Measurements from ENCODE around the gene SOS1. TPM values are rescaled to one million over a fixed set of nuclear protein-coding genes. Genes with fewer than 3 reads are reported as not detected.

SOS1 gene
- polyA plus RNA-seq, 1 of the 3 experiments (the other 2 are of a cell fraction) = 12.8 TPM

GRCh38 chr2:39093218-39093898, 27.5 kb downstream of the SOS1 start:
- Histone ChIP-seq H3K9me3 (no peaks in the 10 kb centered on the region), H3K4me2 (no peak overlapping the region)
- 73% methylated on average over 3 of the region's 3 CpGs for WGBS (ENCODE audit: low lambda C conversion rate)

GRCh38 chr2:39091543-39091942, 29.3 kb downstream of the SOS1 start:
- Histone ChIP-seq H3K9me2 (no peaks in the 10 kb centered on the region), H2AFZ (ENCODE audit: low read depth) (no peak overlapping the region), H3K79me2 (ENCODE audit: insufficient read depth) (peaks cover 96% of the 10 kb centered on the region), H3K27ac (ENCODE audit: low read depth in 2 of 2, low read length in 1 of 2) (no peak overlapping the region), H3K9ac (no peak overlapping the region), H3K4me2 (no peak overlapping the region), H3K4me1 (ENCODE audit: control insufficient read depth in 1 of 2, insufficient read depth in 2 of 2, low read depth in 1 of 2, low read length in 1 of 2) (peaks cover 0 to 5% of the 10 kb centered on the region in 2 experiments; a peak in 2 of 4 replicates), H3F3A (replicated peaks; ENCODE audit: insufficient read depth) (no peaks in the 10 kb centered on the region), H4K20me1 (ENCODE audit: insufficient read depth) (peaks cover 18% of the 10 kb centered on the region), H3K27me3 (ENCODE audit: insufficient read depth) (no peaks in the 10 kb centered on the region), H3K9me3 (no peaks in the 10 kb centered on the region), H3K36me3 (replicated peaks in 1 of 2; ENCODE audit: control insufficient read depth in 1 of 2, insufficient read depth in 2 of 2, low read length in 1 of 2) (peaks cover 2 to 6% of the 10 kb centered on the region in 2 experiments), H3K4me3 (ENCODE audit: low read depth in 2 of 2, low read length in 1 of 2) (no peak overlapping the region)
- no peak for TF ChIP-seq USF1 (IDR thresholded peaks at IDR 0.05; ENCODE audit: borderline replicate concordance, low read depth)
- CTCF ChIA-PET = interaction anchor here (1.2 kb wide), 1 partner anchor 33 kb away, joined by 3 read pairs; no protein-coding TSS in a partner anchor
- DNase-seq = no peak
- POLR2A ChIA-PET = no interaction called here
- 97% methylated on average over 4 of the region's 4 CpGs for WGBS (ENCODE audit: low lambda C conversion rate)

More at GRCh38 chr2:39093218-39093898, 27.5 kb downstream of the SOS1 start:
- DNase-seq = peak; percentile 58
- H3K9ac ChIP-seq = no peak overlapping the region
- peaks cover 30% of the 10 kb centered on the region for H4K20me1 ChIP-seq (ENCODE audit: insufficient read depth)
- H3K4me1 ChIP-seq (ENCODE audit: control insufficient read depth in 1 of 2, insufficient read depth in 2 of 2, low read depth in 1 of 2, low read length in 1 of 2) = peaks cover 5 to 8% of the 10 kb centered on the region in 2 experiments
- ChIA-PET CTCF (no interaction called here), POLR2A (no interaction called here)
- H3K4me3 ChIP-seq (ENCODE audit: low read depth in 2 of 2, low read length in 1 of 2) = no peak overlapping the region
- TF ChIP-seq GATA2 (CRISPR knock-in tag; IDR thresholded peaks at IDR 0.05) (peak; percentile 79), FOXM1 (IDR thresholded peaks at IDR 0.05; ENCODE audit: low read depth) (no peak), EP300 (IDR thresholded peaks at IDR 0.05; ENCODE audit: borderline replicate concordance in 1 of 2, low read depth in 1 of 2, low read length in 1 of 2) (peak in 1 of 2 experiments; percentile 28; a peak in 1 of 4 replicates), RCOR1 (IDR thresholded peaks at IDR 0.05; ENCODE audit: low read length) (peak; percentile 54; the same call in 1 of the 2 replicates)
- peaks cover 2 to 6% of the 10 kb centered on the region in 2 experiments for H3K36me3 ChIP-seq (replicated peaks in 1 of 2; ENCODE audit: control insufficient read depth in 1 of 2, insufficient read depth in 2 of 2, low read length in 1 of 2)
- peaks cover 99% of the 10 kb centered on the region for H3K79me2 ChIP-seq (ENCODE audit: insufficient read depth)
- H3K27ac ChIP-seq (ENCODE audit: low read depth in 2 of 2, low read length in 1 of 2) = no peak overlapping the region
- no peaks in the 10 kb centered on the region for H3F3A ChIP-seq (replicated peaks; ENCODE audit: insufficient read depth)
- H3K27me3 ChIP-seq (ENCODE audit: insufficient read depth) = no peaks in the 10 kb centered on the region
- no peaks in the 10 kb centered on the region for H3K9me2 ChIP-seq
- H2AFZ ChIP-seq (ENCODE audit: low read depth) = no peak overlapping the region

- Histone ChIP-seq H3K4me3 (ENCODE audit: low read depth in 2 of 2, low read length in 1 of 2) (no peak overlapping the region), H3K4me2 (no peak overlapping the region), H3K9me2 (no peaks in the 10 kb centered on the region), H3K79me2 (ENCODE audit: insufficient read depth) (peaks cover 96% of the 10 kb centered on the region), H3K9ac (no peak overlapping the region), H3K9me3 (no peaks in the 10 kb centered on the region), H3K4me1 (ENCODE audit: control insufficient read depth in 1 of 2, insufficient read depth in 2 of 2, low read depth in 1 of 2, low read length in 1 of 2) (peaks cover 0 to 5% of the 10 kb centered on the region in 2 experiments; a peak in 2 of 4 replicates), H3F3A (replicated peaks; ENCODE audit: insufficient read depth) (no peaks in the 10 kb centered on the region), H3K27me3 (ENCODE audit: insufficient read depth) (no peaks in the 10 kb centered on the region), H4K20me1 (ENCODE audit: insufficient read depth) (peaks cover 19% of the 10 kb centered on the region), H2AFZ (ENCODE audit: low read depth) (no peak overlapping the region), H3K36me3 (replicated peaks in 1 of 2; ENCODE audit: control insufficient read depth in 1 of 2, insufficient read depth in 2 of 2, low read length in 1 of 2) (peaks cover 2 to 3% of the 10 kb centered on the region in 2 experiments), H3K27ac (ENCODE audit: low read depth in 2 of 2, low read length in 1 of 2) (no peak overlapping the region)
- TF ChIP-seq RCOR1 (IDR thresholded peaks at IDR 0.05; ENCODE audit: low read length) (no peak), POLR2AphosphoS5 (IDR thresholded peaks at IDR 0.05; ENCODE audit: low read depth, low read length) (no peak), SIN3A (IDR thresholded peaks at IDR 0.05; ENCODE audit: borderline replicate concordance, low read depth, low read length) (no peak), CTCF (IDR thresholded peaks at IDR 0.05) (no peak), USF2 (IDR thresholded peaks at IDR 0.05; ENCODE audit: borderline replicate concordance, low read depth, low read length) (no peak), RFX5 (IDR thresholded peaks at IDR 0.05; ENCODE audit: low read length) (no peak), GATA2 (CRISPR knock-in tag; IDR thresholded peaks at IDR 0.05) (no peak), REST (IDR thresholded peaks at IDR 0.05; ENCODE audit: low read depth, low read length) (no peak)
- WGBS (ENCODE audit: low lambda C conversion rate) = 98% methylated on average over 3 of the region's 3 CpGs
- ChIA-PET POLR2A (no interaction called here), CTCF (interaction anchor here (1.2 kb wide), 1 partner anchor 33 kb away, joined by 3 read pairs; no protein-coding TSS in a partner anchor)
- no peak for DNase-seq
Measured at GRCh38 chr2:39091063-39091462, 29.8 kb downstream of the SOS1 start.
